ENCODE measurements around the gene DCAF4L1.

The DCAF4L1 gene, protein sequence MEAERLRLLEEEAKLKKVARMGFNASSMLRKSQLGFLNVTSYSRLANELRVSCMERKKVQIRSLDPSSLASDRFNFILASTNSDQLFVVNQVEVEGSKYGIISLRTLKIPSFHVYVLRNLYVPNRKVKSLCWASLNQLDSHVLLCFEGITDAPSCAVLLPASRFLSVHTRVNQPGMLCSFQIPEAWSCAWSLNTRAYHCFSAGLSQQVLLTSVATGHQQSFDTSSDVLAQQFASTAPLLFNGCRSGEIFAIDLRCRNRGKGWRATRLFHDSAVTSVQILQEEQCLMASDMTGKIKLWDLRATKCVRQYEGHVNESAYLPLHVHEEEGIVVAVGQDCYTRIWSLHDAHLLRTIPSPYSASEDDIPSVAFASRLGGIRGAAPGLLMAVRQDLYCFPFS

DNA sequence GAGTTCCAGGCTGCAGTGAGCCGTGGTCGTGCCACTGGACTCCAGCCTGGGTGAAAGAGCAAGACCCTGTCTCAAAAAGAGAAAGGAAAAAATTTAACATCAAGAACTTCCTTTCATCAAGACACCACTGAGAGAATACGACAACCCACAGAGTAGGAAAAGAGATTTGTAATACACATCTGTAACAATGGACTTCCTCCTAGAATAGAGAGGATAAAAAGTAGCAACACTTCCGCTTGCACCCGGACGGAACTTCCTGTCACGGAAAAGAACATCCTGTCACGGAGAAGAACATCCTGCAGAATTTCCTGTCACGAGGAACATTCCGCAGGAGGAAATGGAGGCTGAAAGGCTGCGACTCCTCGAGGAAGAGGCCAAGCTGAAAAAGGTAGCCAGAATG, at the start of gene DCAF4L1:
DCAF4L1 (plus strand) TSS at position 301 of the 400 bp plus-strand sequence; CDS start at position 338, 37 bp downstream.
- Histone ChIP-seq H3K9ac (ENCODE audit: insufficient read length) (no peak within 1 kb of the TSS), H3K27ac (no peak within 1 kb of the TSS), H3K4me3 (no peak within 1 kb of the TSS), H3K36me3 (ENCODE audit: insufficient read depth, low read length) (no peaks in the 10 kb centered on the region), H3K9me3 (ENCODE audit: low read depth, low read length) (no peaks in the 10 kb centered on the region)
- no peak for TF ChIP-seq FOXP2 (optimal IDR thresholded peaks at IDR 0.05; ENCODE audit: control extremely low read depth, extremely low read length, insufficient read depth)
- TF ChIP-seq EZH2 (IDR thresholded peaks at IDR 0.05), result no peak
- no peak for TF ChIP-seq POLR2AphosphoS5 (IDR thresholded peaks at IDR 0.05; ENCODE audit: borderline replicate concordance, low read depth, low read length)
- DNase-seq (ENCODE audit: low read depth, low spot score), result no peak

DNA sequence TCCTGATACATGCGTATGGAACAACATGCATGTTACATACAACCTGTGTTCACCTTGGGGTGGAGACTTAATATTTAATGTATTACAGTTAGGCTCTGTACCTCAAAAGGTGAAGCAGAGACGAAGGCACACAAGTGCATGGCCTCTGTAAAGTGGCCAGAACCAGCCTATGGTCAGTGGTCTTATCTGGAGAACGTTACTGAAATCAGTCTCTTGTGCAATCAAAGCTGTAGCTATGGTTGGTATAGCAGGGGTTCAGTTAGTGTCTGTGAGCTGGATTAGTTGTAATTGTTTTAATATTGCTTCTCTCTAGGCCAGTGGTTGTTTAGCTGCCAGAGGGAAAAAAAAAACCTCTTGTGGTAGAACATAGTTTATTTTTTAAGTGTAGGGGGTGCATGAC, 48.6 kb upstream of the DCAF4L1 start:
- no peak overlapping the region for H3K4me3 ChIP-seq
- DNase-seq (ENCODE audit: low read depth, low spot score), result no peak
- no peak overlapping the region for H3K9ac ChIP-seq (ENCODE audit: insufficient read length)
- TF ChIP-seq POLR2AphosphoS5 (IDR thresholded peaks at IDR 0.05; ENCODE audit: borderline replicate concordance, low read depth, low read length) (no peak), EZH2 (IDR thresholded peaks at IDR 0.05) (no peak), FOXP2 (optimal IDR thresholded peaks at IDR 0.05; ENCODE audit: control extremely low read depth, extremely low read length, insufficient read depth) (no peak)
- H3K36me3 ChIP-seq (ENCODE audit: insufficient read depth, low read length), result peaks cover 14% of the 10 kb centered on the region; the same call in 1 of the 2 replicates
- H3K9me3 ChIP-seq (ENCODE audit: low read depth, low read length), result no peaks in the 10 kb centered on the region
- H3K27ac ChIP-seq, result no peak overlapping the region

DNA sequence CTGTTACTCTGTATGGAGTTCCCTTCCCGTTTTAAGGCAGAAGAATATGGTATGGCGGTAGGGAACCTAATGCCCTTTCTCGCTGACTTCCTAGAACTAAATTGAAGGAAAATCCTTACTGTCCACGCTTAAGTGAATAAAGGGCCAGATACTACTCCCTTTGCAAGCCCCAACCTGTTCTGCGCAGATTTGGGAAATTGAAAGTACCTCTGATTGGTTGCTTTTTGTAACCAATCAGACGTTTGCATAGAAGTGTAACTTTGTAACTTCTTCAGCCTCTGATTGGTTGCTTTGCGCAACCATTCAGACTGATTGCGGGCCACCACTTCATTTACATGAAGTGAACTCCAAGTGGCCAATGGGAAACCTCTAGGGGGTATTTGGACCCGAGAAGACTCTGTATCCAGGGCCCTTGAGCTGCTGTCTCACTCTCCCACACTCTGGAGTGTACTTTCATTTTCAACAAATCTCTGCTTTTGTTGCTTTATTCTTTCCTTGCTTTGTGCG, 47.5 kb upstream of the DCAF4L1 start:
- Histone ChIP-seq H3K27ac (0 out of 2 replicates have a peak overlapping the region, but pooled peaks have one; percentile 63), H3K4me3 (peak overlapping the region; percentile 85), H3K36me3 (ENCODE audit: insufficient read depth, low read length) (peaks cover 24% of the 10 kb centered on the region), H3K9ac (ENCODE audit: insufficient read length) (no peak overlapping the region), H3K9me3 (ENCODE audit: low read depth, low read length) (no peaks in the 10 kb centered on the region)
- no peak for DNase-seq (ENCODE audit: low read depth, low spot score)
- no peak for TF ChIP-seq EZH2 (IDR thresholded peaks at IDR 0.05)
- no peak for TF ChIP-seq FOXP2 (optimal IDR thresholded peaks at IDR 0.05; ENCODE audit: control extremely low read depth, extremely low read length, insufficient read depth)
- no peak for TF ChIP-seq POLR2AphosphoS5 (IDR thresholded peaks at IDR 0.05; ENCODE audit: borderline replicate concordance, low read depth, low read length)

DNA sequence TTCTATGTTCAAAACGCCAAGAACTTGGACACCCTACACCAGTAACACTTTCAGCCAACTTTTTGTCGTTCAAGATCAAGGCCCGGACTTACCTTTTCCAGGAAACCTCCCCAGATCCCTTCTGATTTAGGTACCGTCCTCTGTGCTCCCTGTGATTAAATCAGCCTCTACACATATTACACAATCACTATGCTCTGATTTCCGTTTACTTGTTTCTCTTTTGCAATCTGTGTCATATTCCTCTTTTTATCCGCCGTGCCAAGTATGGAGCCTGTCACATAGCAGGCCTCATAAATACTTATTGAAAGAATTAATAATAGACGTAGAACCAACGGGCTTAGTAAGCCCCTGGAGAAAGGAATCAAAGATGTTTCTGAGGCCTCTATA, 47.0 kb upstream of the DCAF4L1 start:
- Histone ChIP-seq H3K4me3 (peak overlapping the region; percentile 85), H3K27ac (peak overlapping the region; percentile 63; the same call in 1 of the 2 replicates), H3K36me3 (ENCODE audit: insufficient read depth, low read length) (peaks cover 28% of the 10 kb centered on the region), H3K9ac (ENCODE audit: insufficient read length) (peak overlapping the region; percentile 6), H3K9me3 (ENCODE audit: low read depth, low read length) (no peaks in the 10 kb centered on the region)
- TF ChIP-seq POLR2AphosphoS5 (IDR thresholded peaks at IDR 0.05; ENCODE audit: borderline replicate concordance, low read depth, low read length), result no peak
- TF ChIP-seq FOXP2 (optimal IDR thresholded peaks at IDR 0.05; ENCODE audit: control extremely low read depth, extremely low read length, insufficient read depth), result no peak
- no peak for TF ChIP-seq EZH2 (IDR thresholded peaks at IDR 0.05)
- no peak for DNase-seq (ENCODE audit: low read depth, low spot score)

DNA sequence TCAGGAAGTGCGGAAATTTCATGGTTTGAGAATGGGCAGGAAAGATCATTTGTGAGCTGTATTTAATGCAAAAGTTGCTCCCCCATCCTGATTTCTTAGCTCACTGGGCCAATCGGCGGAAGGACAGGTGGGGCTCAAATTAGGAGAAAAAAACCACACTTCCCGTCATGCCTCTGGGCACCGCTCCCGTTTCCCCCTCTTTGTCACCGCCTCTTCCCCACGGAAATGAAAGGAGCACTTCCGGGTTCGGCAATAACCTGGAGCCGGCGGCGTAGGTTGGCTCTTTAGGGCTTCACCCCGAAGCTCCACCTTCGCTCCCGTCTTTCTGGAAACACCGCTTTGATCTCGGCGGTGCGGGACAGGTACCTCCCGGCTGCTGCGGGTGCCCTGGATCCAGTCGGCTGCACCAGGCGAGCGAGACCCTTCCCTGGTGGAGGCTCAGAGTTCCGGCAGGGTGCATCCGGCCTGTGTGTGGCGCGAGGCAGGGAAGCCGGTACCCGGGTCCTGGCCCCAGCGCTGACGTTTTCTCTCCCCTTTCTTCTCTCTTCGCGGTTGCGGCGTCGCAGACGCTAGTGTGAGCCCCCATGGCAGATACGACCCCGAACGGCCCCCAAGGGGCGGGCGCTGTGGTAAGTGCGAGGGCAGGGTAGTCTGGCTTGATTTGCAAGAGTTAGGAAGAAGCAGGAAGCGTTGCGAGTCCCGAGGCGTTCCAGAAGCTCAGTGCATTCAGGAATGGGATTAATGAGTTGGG, 46.5 kb upstream of the DCAF4L1 start, which contains the start of gene TMEM33:
TMEM33 (plus strand) TSS at position 529 of the 751 bp plus-strand sequence; CDS start at position 585, 56 bp downstream.
- peak within 1 kb of the TSS; percentile 68 for H3K27ac ChIP-seq
- peaks cover 34% of the 10 kb centered on the region for H3K36me3 ChIP-seq (ENCODE audit: insufficient read depth, low read length)
- peak within 1 kb of the TSS; percentile 85 for H3K4me3 ChIP-seq
- TF ChIP-seq FOXP2 (optimal IDR thresholded peaks at IDR 0.05; ENCODE audit: control extremely low read depth, extremely low read length, insufficient read depth) (peak; percentile 45), EZH2 (IDR thresholded peaks at IDR 0.05) (no peak), POLR2AphosphoS5 (IDR thresholded peaks at IDR 0.05; ENCODE audit: borderline replicate concordance, low read depth, low read length) (peak; percentile 89)
- peak within 1 kb of the TSS; percentile 87 for H3K9ac ChIP-seq (ENCODE audit: insufficient read length)
- peak; percentile 86 for DNase-seq (ENCODE audit: low read depth, low spot score)
- H3K9me3 ChIP-seq (ENCODE audit: low read depth, low read length), result no peaks in the 10 kb centered on the region

DNA sequence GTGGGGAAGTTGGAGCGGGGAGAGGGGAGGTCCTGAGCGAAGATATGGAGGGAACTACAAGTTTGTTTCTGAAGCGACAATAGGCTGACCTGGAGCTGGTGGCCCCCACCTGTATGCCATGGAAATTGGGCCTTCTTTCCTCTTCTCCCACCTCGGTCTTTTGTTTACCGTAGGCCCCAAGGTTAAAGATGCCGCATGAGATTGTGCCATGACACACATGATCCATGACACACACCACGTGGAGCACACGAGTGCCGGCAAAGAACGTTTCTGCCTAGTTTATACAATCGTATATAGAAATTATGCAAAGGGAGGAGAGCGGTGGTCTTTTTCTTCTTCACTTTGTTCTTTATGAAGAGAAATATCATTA, 45.9 kb upstream of the DCAF4L1 start:
- peak overlapping the region; percentile 85 for H3K4me3 ChIP-seq
- H3K9me3 ChIP-seq (ENCODE audit: low read depth, low read length), result no peaks in the 10 kb centered on the region
- H3K9ac ChIP-seq (ENCODE audit: insufficient read length), result peak overlapping the region; percentile 87
- H3K36me3 ChIP-seq (ENCODE audit: insufficient read depth, low read length), result peaks cover 39% of the 10 kb centered on the region
- TF ChIP-seq EZH2 (IDR thresholded peaks at IDR 0.05) (no peak), FOXP2 (optimal IDR thresholded peaks at IDR 0.05; ENCODE audit: control extremely low read depth, extremely low read length, insufficient read depth) (no peak), POLR2AphosphoS5 (IDR thresholded peaks at IDR 0.05; ENCODE audit: borderline replicate concordance, low read depth, low read length) (no peak)
- peak overlapping the region; percentile 68 for H3K27ac ChIP-seq
- no peak for DNase-seq (ENCODE audit: low read depth, low spot score)

DNA sequence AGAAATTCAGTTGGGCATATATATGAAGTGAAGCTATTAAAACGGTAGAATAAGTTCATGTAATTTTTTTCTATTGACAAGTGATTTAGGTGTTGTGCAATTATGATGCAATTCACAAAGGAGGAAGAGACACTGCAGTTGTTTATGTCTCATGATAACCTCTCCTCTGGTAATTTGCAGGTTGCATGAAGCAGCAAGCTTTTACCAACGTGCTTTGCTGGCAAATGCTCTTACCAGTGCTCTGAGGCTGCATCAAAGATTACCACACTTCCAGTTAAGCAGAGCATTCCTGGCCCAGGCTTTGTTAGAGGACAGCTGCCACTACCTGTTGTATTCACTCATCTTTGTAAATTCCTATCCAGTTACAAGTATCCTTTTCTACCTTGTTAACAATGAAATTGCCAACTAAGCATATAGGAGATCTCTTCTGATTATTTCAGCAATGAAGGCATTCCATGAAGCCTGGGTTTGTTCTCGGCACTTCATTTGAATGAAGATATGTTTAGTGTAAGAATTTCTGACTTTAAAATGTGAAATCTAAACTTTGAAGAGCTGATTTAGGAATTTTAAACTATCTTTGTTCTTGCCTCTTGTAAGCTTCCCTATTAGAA, 42.4 kb upstream of the DCAF4L1 start:
- no peak for DNase-seq (ENCODE audit: low read depth, low spot score)
- Histone ChIP-seq H3K4me3 (no peak overlapping the region), H3K9me3 (ENCODE audit: low read depth, low read length) (no peaks in the 10 kb centered on the region), H3K36me3 (ENCODE audit: insufficient read depth, low read length) (peaks cover 69% of the 10 kb centered on the region), H3K9ac (ENCODE audit: insufficient read length) (no peak overlapping the region), H3K27ac (no peak overlapping the region)
- TF ChIP-seq FOXP2 (optimal IDR thresholded peaks at IDR 0.05; ENCODE audit: control extremely low read depth, extremely low read length, insufficient read depth) (no peak), EZH2 (IDR thresholded peaks at IDR 0.05) (no peak), POLR2AphosphoS5 (IDR thresholded peaks at IDR 0.05; ENCODE audit: borderline replicate concordance, low read depth, low read length) (no peak)

All from SK-N-MC (cell line).